GM18507 (cell line): Measurements from ENCODE around the gene FGF22.

ENCODE experiments used
- DNase-seq: peaks from one replicate; pipeline ENCODE4 v3.0.0; 2011; ENCODE audit warnings: low read depth; ENCODE audit not compliant: insufficient read length; ENCODE audit errors: extremely low spot score
- FAIRE-seq: peaks from 2 replicates; lab custom pipeline; 2011; peaks lifted over from hg19 to GRCh38; lab: Jason Lieb, UNC

Gene FGF22

GRCh38 chr19:670609-671075 lies 31.0 kb downstream of the FGF22 start:
- FAIRE-seq (no peak), DNase-seq (no peak)

DNA sequence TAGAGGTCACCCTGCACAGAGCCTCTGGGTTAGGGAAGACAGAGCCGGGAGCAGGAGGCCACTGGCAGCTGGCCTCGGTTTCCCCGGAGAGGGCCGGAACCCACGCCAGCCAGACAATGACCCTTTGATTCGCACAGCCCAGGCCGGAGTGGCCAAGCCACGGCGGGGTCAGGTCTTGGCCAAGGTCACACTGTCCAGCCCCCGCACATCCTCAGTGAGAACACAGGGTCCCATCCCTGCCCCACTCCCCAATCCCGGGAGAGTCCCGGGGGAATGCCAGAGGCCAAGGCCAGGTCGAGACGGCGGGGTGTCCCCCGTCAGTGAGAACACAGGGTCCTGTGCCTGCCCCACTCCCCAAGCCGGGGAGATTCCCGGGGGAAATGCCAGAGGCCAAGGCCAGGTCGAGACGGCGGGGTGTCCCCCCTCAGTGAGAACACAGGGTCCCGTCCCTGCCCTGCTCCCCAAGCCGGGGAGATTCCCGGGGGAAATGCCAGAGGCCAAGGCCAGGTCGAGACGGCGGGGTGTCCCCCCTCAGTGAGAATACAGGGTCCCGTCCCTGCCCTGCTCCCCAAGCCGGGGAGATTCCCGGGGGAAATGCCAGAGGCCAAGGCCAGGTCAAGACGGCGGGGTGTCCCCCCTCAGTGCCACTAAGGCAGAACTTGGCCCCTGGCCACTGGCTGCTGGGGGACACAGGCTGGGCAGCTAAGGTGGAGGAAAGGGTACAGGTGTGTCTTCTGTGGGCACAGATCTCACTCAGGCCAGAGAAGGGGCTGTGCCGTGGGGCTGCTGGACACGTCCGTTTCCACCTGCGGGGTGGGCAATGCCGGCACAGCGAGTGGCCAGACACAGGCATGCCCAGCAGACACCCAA lies 34.8 kb downstream of the FGF22 start:
- DNase-seq (no peak), FAIRE-seq (no peak)

- DNase-seq (no peak), FAIRE-seq (no peak)
Observed at GRCh38 chr19:676007-676338, 36.3 kb downstream of the FGF22 start.

DNA sequence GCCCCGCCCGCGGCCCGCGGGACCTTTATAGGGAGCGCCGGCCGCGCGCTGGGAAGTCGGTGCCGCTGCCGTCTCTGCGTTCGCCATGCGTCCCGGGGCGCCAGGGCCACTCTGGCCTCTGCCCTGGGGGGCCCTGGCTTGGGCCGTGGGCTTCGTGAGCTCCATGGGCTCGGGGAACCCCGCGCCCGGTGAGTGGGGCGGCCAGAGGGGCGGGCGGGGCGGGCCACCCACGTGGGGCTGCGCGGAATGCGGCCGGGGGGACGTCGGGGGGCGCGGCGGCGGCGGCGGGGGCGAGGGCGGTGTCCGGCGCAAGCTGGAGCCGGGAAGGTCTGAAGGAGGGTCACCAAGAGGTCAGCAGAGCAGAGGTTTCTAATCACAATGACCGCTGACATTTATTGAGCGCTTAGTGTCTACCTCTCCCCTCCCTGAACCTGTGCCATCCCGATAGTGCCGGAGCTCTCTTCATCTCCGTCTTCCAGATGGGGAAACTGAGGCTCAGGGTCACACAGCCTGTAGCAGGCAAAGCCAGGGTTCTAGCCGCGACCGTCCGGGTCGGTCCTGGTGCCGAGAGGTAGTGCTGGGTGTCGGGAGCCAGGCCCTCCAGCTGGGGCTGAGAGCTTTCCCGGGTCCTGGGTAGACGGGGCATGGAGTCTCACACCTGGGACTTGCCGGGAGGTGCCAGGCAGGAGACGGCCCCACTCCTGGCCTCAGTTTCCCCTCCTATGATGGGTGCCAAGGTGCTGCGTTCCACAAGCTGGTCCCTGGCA lies 36.8 kb downstream of the FGF22 start, which contains the start of gene FSTL3:
FSTL3 (plus strand) TSS at position 54 of the 767 bp plus-strand sequence; CDS start at position 86, 32 bp downstream.
- no peak for FAIRE-seq
- DNase-seq = no peak

GRCh38 chr19:677201-677600 lies 37.5 kb downstream of the FGF22 start:
- DNase-seq (no peak), FAIRE-seq (no peak)

GRCh38 chr19:677601-678436 lies 38.1 kb downstream of the FGF22 start:
- FAIRE-seq (no peak), DNase-seq (no peak)

GRCh38 chr19:678791-679388 lies 39.2 kb downstream of the FGF22 start:
- DNase-seq = no peak
- no peak for FAIRE-seq

DNA sequence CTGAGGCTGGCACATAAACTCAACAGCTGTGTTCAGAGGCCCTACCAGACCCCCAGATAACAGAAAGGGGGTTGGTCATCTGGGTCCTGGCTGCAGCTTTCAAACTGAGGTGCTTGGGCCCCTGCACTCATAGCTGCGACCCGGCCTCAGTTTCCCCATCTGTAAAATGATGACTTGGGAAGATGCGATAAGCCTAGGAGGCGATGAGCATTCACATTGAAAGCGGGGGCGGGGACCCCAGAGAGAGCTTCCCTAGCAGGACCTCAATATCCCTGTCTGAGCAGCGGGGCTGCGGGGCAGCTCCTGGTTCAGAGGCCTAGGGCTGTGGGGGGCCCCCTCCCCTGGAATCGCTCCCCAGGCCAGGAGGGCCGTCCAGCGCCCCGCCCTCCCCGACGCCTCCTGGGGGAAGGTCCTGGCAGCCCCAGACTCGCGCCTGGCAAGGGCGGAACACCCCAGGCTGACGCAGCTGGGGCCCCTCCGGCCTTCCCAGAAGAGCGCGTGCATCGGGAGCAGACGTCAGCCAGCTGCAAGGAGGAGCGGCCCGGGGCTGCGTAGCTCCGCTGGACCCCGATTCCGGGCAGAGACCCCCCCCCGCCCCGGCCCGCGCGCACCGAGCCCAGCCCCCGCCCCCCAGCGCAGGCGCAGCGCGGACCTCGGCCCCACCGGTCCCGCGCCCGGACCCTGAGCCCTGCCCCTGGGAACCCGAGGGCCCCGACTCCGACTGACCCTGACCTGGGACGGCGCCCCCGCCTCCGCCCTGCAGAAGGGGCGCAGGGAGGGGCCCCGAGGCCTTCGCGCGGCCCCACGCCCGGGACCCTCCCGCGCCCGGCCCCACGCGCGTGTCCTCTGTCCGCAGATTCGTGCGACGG lies 40.0 kb downstream of the FGF22 start:
- no peak for DNase-seq
- FAIRE-seq = peak; percentile 31

- DNase-seq (peak; percentile 98), FAIRE-seq (no peak)
Observed at GRCh38 chr19:680287-681028, 40.8 kb downstream of the FGF22 start.

GRCh38 chr19:681029-682019 lies 41.6 kb downstream of the FGF22 start:
- peak; percentile 96 for FAIRE-seq
- DNase-seq = peak; percentile 84

DNA sequence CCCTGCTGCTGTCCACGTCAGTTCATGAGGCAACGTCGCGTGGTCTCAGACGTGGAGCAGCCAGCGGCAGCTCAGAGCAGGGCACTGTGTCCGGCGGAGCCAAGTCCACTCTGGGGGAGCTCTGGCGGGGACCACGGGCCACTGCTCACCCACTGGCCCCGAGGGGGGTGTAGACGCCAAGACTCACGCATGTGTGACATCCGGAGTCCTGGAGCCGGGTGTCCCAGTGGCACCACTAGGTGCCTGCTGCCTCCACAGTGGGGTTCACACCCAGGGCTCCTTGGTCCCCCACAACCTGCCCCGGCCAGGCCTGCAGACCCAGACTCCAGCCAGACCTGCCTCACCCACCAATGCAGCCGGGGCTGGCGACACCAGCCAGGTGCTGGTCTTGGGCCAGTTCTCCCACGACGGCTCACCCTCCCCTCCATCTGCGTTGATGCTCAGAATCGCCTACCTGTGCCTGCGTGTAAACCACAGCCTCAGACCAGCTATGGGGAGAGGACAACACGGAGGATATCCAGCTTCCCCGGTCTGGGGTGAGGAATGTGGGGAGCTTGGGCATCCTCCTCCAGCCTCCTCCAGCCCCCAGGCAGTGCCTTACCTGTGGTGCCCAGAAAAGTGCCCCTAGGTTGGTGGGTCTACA lies 43.1 kb downstream of the FGF22 start:
- FAIRE-seq = no peak
- no peak for DNase-seq

DNA sequence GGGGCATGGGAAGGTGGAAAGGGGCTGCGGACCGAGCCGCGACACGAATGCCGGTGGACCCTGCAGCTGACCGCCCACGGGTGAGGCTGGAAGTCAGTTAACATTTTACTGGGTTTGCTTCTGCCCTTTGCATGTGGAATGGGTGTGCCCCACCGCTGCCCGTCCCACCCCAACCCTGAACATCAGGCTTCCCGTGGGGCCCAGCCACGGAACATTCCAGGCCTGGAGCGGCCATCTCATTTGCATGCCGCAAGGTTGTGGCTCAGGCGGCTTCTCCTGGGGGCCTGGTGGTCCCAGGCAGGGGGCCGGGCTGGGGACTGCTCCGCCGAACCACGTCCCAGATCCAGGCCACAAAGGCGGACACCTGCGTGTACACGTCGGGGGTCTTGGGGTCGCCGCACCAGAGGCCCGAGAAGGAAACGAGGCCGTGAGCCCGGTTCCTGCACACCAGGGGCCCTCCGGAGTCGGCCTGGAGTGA lies 45.8 kb downstream of the FGF22 start:
- FAIRE-seq = no peak
- no peak for DNase-seq

- FAIRE-seq = no peak
- no peak for DNase-seq
Observed at GRCh38 chr19:686589-687297, 47.1 kb downstream of the FGF22 start.

DNA sequence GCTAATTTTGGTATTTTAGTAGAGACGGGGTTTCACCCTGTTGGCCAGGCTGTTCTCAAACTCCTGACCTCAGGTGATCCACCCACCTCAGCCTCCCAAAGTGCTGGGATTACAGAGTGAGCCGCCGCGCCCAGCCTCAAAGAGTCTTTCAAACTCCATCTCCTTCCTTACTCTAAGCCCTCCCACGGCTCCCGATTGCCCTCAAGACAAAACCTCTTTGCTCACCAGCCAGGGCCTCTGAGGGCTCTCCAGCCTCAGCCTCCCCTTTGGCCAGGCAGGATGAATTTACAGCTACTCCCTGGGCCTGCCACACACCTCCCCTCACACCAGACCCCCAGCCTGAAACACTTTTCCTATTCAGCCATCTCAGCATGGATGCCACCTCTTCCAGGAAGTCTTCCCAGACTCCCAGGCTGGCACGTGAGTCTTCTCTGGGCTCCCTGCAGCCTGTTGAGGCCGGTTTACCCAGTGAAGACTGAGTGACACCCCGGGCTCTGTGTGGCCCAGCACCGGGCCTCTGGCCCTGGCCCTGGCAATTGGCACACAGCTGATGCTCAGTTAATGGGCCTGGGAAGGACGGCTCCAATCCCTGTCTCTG lies 48.0 kb downstream of the FGF22 start:
- no peak for FAIRE-seq

GRCh38 chr19:688214-688613 lies 48.5 kb downstream of the FGF22 start:
- no peak for FAIRE-seq
- DNase-seq = no peak

More for the DNA sequence above, 48.0 kb downstream of the FGF22 start:
- DNase-seq = no peak
